ENCODE results near the gene SNX25. TPM values are rescaled to one million over a fixed set of nuclear protein-coding genes. Genes with fewer than 3 reads are reported as not detected.
"Not testable (repeated sequence)": the region's sequence is repeated elsewhere in the genome, so short reads cannot be mapped to it uniquely, and the experiment has no call there.

Gene SNX25
- total RNA-seq, 1 donor from 2014 or later, result 27.5 TPM

- TF ChIP-seq, protein P1, sequence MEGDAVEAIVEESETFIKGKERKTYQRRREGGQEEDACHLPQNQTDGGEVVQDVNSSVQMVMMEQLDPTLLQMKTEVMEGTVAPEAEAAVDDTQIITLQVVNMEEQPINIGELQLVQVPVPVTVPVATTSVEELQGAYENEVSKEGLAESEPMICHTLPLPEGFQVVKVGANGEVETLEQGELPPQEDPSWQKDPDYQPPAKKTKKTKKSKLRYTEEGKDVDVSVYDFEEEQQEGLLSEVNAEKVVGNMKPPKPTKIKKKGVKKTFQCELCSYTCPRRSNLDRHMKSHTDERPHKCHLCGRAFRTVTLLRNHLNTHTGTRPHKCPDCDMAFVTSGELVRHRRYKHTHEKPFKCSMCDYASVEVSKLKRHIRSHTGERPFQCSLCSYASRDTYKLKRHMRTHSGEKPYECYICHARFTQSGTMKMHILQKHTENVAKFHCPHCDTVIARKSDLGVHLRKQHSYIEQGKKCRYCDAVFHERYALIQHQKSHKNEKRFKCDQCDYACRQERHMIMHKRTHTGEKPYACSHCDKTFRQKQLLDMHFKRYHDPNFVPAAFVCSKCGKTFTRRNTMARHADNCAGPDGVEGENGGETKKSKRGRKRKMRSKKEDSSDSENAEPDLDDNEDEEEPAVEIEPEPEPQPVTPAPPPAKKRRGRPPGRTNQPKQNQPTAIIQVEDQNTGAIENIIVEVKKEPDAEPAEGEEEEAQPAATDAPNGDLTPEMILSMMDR (IDR thresholded peaks at IDR 0.05; ENCODE audit: partially characterized antibody, unreplicated experiment), result no peak
- Mint-ChIP-seq H3K36me3 (ENCODE audit: unreplicated experiment) (peaks cover 5% of the 10 kb centered on the region), H3K4me1 (ENCODE audit: low read depth, unreplicated experiment) (peaks cover 5% of the 10 kb centered on the region), H3K4me3 (ENCODE audit: unreplicated experiment) (no peak overlapping the region), H3K27ac (ENCODE audit: unreplicated experiment) (no peak overlapping the region), H3K27me3 (ENCODE audit: unreplicated experiment) (no peaks in the 10 kb centered on the region), H3K9me3 (ENCODE audit: unreplicated experiment) (no peaks in the 10 kb centered on the region)
- no peak for DNase-seq
These were observed 97.9 kb downstream of the SNX25 start for GRCh38 chr4:185307136-185307950.

GRCh38 chr4:185309770-185310169 lies 100.4 kb downstream of the SNX25 start:
- peaks cover 5% of the 10 kb centered on the region for H3K36me3 Mint-ChIP-seq (ENCODE audit: unreplicated experiment)
- no peak for DNase-seq
- no peak overlapping the region for H3K4me3 Mint-ChIP-seq (ENCODE audit: unreplicated experiment)
- peaks cover 3% of the 10 kb centered on the region for H3K4me1 Mint-ChIP-seq (ENCODE audit: low read depth, unreplicated experiment)
- no peaks in the 10 kb centered on the region for H3K9me3 Mint-ChIP-seq (ENCODE audit: unreplicated experiment)
- no peaks in the 10 kb centered on the region for H3K27me3 Mint-ChIP-seq (ENCODE audit: unreplicated experiment)
- TF ChIP-seq, protein P1 (IDR thresholded peaks at IDR 0.05; ENCODE audit: partially characterized antibody, unreplicated experiment), result no peak
- no peak overlapping the region for H3K27ac Mint-ChIP-seq (ENCODE audit: unreplicated experiment)

- H3K27ac Mint-ChIP-seq (ENCODE audit: unreplicated experiment), result no peak overlapping the region
- TF ChIP-seq, protein P1 (IDR thresholded peaks at IDR 0.05; ENCODE audit: partially characterized antibody, unreplicated experiment), result no peak
- peaks cover 1% of the 10 kb centered on the region for H3K4me1 Mint-ChIP-seq (ENCODE audit: low read depth, unreplicated experiment)
- H3K36me3 Mint-ChIP-seq (ENCODE audit: unreplicated experiment), result peaks cover 7% of the 10 kb centered on the region
- DNase-seq, result no peak
- no peaks in the 10 kb centered on the region for H3K9me3 Mint-ChIP-seq (ENCODE audit: unreplicated experiment)
- H3K27me3 Mint-ChIP-seq (ENCODE audit: unreplicated experiment), result no peaks in the 10 kb centered on the region
- H3K4me3 Mint-ChIP-seq (ENCODE audit: unreplicated experiment), result no peak overlapping the region
These were observed 101.9 kb downstream of the SNX25 start for GRCh38 chr4:185311113-185311888.

DNA sequence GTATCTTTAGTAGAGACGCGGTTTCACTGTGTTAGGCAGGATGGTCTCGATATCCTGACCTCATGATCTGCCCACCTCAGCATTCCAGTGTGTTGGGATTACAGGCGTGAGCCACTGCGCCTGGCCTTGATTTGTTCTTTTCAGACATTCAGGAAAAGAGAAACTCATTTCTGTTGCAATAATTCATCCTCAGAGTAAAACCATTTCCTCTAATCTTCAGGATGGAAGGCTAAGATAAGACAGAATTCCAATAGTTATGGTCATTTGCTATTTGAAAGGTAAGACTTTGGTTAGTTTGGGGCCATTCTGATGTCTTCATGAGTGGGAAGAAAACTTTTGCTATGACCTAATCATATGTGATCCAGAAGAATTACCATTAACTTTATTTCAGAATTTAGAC lies 103.3 kb downstream of the SNX25 start:
- Mint-ChIP-seq H3K36me3 (ENCODE audit: unreplicated experiment) (peaks cover 9% of the 10 kb centered on the region), H3K4me1 (ENCODE audit: low read depth, unreplicated experiment) (peaks cover 1% of the 10 kb centered on the region), H3K27ac (ENCODE audit: unreplicated experiment) (no peak overlapping the region), H3K27me3 (ENCODE audit: unreplicated experiment) (no peaks in the 10 kb centered on the region), H3K9me3 (ENCODE audit: unreplicated experiment) (no peaks in the 10 kb centered on the region), H3K4me3 (ENCODE audit: unreplicated experiment) (no peak overlapping the region)
- no peak for DNase-seq
- TF ChIP-seq, protein P1 (IDR thresholded peaks at IDR 0.05; ENCODE audit: partially characterized antibody, unreplicated experiment), result no peak

DNA sequence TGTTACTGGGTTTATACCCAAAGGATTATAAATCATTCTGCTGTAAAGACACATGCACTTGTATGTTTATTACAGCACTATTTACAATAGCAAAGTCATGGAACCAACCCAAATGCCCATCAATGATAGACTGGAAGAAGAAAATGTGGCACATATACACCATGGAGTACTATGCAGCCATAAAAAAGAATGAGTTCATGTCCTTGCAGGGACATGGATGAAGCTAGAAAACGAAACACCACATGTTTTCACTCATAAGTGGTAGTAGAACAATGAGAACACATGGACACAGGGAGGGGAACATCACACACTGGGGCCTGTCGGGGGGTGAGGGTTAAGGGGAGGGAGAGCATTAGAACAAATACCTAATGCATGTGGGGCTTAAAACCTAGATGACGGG lies 108.1 kb downstream of the SNX25 start:
- not testable (repeated sequence) for H3K4me3 Mint-ChIP-seq (ENCODE audit: unreplicated experiment); H3K9me3 Mint-ChIP-seq (ENCODE audit: unreplicated experiment); H3K4me1 Mint-ChIP-seq (ENCODE audit: low read depth, unreplicated experiment); DNase-seq; H3K27me3 Mint-ChIP-seq (ENCODE audit: unreplicated experiment); H3K27ac Mint-ChIP-seq (ENCODE audit: unreplicated experiment)
- H3K36me3 Mint-ChIP-seq (ENCODE audit: unreplicated experiment), result peaks cover 14% of the 10 kb centered on the region

Data from glutamatergic neuron (in vitro differentiated cells).